SK-N-MC (cell line): ENCODE data around the gene AKR1C3.
"Not testable (repeated sequence)": the region's sequence is repeated elsewhere in the genome, so short reads cannot be mapped to it uniquely, and the experiment has no call there.

ENCODE experiments used
- EZH2 ChIP-seq: fragments of 200-600 bp; sonication (generic); IDR thresholded peaks from one replicate; pipeline ENCODE4 v1.6.1; 2017; ENCODE audit warnings: antibody characterized with exemption
- FOXP2 ChIP-seq: optimal IDR thresholded peaks from 2 replicates; pipeline ENCODE3; 2011; ENCODE audit warnings: mild to moderate bottlenecking, moderate library complexity; ENCODE audit not compliant: insufficient read depth; ENCODE audit errors: extremely low read length, control extremely low read depth
- POLR2AphosphoS5 ChIP-seq: IDR thresholded peaks from 2 replicates; pipeline ENCODE4 v1.6.1; 2012; ENCODE audit warnings: mild to moderate bottlenecking, low read depth, low read length, borderline replicate concordance

DNA sequence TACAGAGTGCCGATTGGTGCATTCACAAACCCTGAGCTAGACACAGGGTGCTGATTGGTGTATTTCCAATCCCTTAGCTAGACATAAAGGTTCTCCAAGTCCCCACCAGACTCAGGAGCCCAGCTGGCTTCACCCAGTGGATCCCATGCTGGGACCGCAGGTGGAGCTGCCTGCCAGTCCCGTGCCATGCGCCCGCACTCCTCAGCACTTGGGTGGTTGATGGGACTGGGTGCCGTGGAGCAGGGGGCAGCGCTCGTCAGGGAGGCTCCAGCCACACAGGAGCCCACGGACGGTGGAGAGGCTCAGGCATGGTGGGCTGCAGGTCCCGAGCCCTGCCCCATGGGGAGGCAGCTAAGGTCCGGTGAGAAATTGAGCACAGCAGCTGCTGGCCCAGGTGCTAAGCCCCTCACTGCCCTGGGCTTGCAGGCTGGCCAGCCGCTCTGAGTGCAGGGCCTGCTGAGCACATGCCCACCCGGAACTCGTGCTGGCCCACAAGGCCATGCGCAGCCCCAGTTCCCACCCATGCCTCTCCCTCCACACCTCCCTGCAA is 41.2 kb upstream of the AKR1C3 start:
- TF ChIP-seq EZH2, POLR2AphosphoS5, FOXP2: not testable (repeated sequence)
